Thyroid gland (tissue), 4 donors: ENCODE measurements around the gene DZIP1. TPM values are rescaled to one million over a fixed set of nuclear protein-coding genes. Genes with fewer than 3 reads are reported as not detected.

Experiments
- DNase-seq, 2 donors: peaks; one replicate each; pipeline ENCODE4 v3.0.0-alpha.2; 2019
- H3K27ac ChIP-seq, 3 donors: fragments of 200-600 bp; sonication (generic); 1 replicate in 2 of 3; 2 replicates in 1 of 3; pipeline ENCODE4 v1.5.1; 2016 to 2019; ENCODE audit warnings: mild to moderate bottlenecking in 1 of 3, moderate library complexity in 1 of 3
- H3K27me3 ChIP-seq: fragments of 200-600 bp; sonication (generic); one replicate; pipeline ENCODE4 v1.5.1; 2019
- H3K36me3 ChIP-seq, 2 donors: fragments of 200-600 bp; sonication (generic); one replicate each; pipeline ENCODE4 v1.5.1; 2016 to 2019
- H3K4me1 ChIP-seq, 2 donors: fragments of 200-600 bp; sonication (generic); one replicate each; pipeline ENCODE4 v1.5.1; 2017 to 2019
- H3K4me3 ChIP-seq, 3 donors: fragments of 200-600 bp; sonication (generic); replicated peaks in 1 of 3; 1 replicate in 2 of 3; 2 replicates in 1 of 3; pipeline ENCODE4 v1.5.1; 2016; ENCODE audit warnings: mild to moderate bottlenecking in 1 of 3
- H3K9me3 ChIP-seq: fragments of 200-600 bp; sonication (generic); one replicate; pipeline ENCODE4 v1.5.1; 2017
- CTCF ChIP-seq, 6 experiments: fragments of 200-600 bp in 3 of 6; fragments of 450-650 bp in 3 of 6; sonication (generic) in 3 of 6; IDR thresholded peaks; one replicate each; pipeline ENCODE4 v1.5.1; 2016 to 2019; ENCODE audit warnings: antibody characterized with exemption in 6 of 6, mild to moderate bottlenecking in 2 of 6, inconsistent platforms in 1 of 6, moderate library complexity in 1 of 6
- POLR2A ChIP-seq, 2 donors: fragments of 450-650 bp; IDR thresholded peaks; one replicate each; pipeline ENCODE4 v1.6.1; 2017; ENCODE audit warnings: antibody characterized with exemption in 2 of 2, mild to moderate bottlenecking in 2 of 2, moderate library complexity in 1 of 2
- WGBS, 2 donors: methylation state at CpG; one replicate each; pipeline ENCODE4 v1.1.5; 2017; 5-methylcytosine and 5-hydroxymethylcytosine counted together
- intact Hi-C: fragments of 100-400 bp; cut with DNase I; formaldehyde crosslinking; loops from one replicate; pipeline ENCODE4 v1.15.1; 2023
- total RNA-seq, 4 donors: library from RNA; depleted of rRNA; stranded (reverse); fragments of >200 nt; gene quantifications; one replicate each; pipeline ENCODE4 v1.2.3, GENCODE V29; 2016

Gene DZIP1
- total RNA-seq, 4 donors from 2014 or later: 4.3 to 8.5 (median 6.3) TPM

GRCh38 chr13:95552539-95553441 lies 91.7 kb downstream of the DZIP1 start, which contains the start of gene CLDN10:
CLDN10 (plus strand) TSS chr13:95552720; CDS start chr13:95552754, 34 bp downstream.
- H3K4me1 ChIP-seq: peaks cover 0 to 18% of the 10 kb centered on the region in 2 donors
- H3K27ac ChIP-seq: no peak within 1 kb of the TSS
- DNase-seq: no peak
- intact Hi-C loops: no loop called here
- H3K36me3 ChIP-seq: no peaks in the 10 kb centered on the region
- H3K9me3 ChIP-seq: no peaks in the 10 kb centered on the region
- TF ChIP-seq POLR2A (IDR thresholded peaks at IDR 0.05) (no peak), CTCF (IDR thresholded peaks at IDR 0.05) (no peak)
- no peak within 1 kb of the TSS for H3K4me3 ChIP-seq
- 4 to 8% methylated on average over 33 to 41 of the region's 70 CpGs for WGBS, 2 donors
- H3K27me3 ChIP-seq: peaks cover 14% of the 10 kb centered on the region

GRCh38 chr13:95552208-95552538 lies 92.3 kb downstream of the DZIP1 start:
- Histone ChIP-seq H3K9me3 (no peaks in the 10 kb centered on the region), H3K27ac (no peak overlapping the region), H3K36me3 (no peaks in the 10 kb centered on the region), H3K4me1 (peaks cover 0 to 17% of the 10 kb centered on the region in 2 donors), H3K27me3 (peaks cover 14% of the 10 kb centered on the region), H3K4me3 (no peak overlapping the region)
- WGBS, 2 donors: 20 to 26% methylated on average over 7 to 11 of the region's 17 CpGs
- no peak for DNase-seq
- intact Hi-C loops: no loop called here
- no peak for TF ChIP-seq POLR2A (IDR thresholded peaks at IDR 0.05)
- no peak for TF ChIP-seq CTCF (IDR thresholded peaks at IDR 0.05)

- no peak for TF ChIP-seq CTCF (IDR thresholded peaks at IDR 0.05)
- no peak for TF ChIP-seq POLR2A (IDR thresholded peaks at IDR 0.05)
- no peak for DNase-seq
- no peak overlapping the region for H3K4me3 ChIP-seq
- H3K27me3 ChIP-seq: peaks cover 9% of the 10 kb centered on the region
- peaks cover 0 to 7% of the 10 kb centered on the region in 2 donors for H3K4me1 ChIP-seq
- intact Hi-C loops: no loop called here
- H3K36me3 ChIP-seq: no peaks in the 10 kb centered on the region
- H3K9me3 ChIP-seq: no peaks in the 10 kb centered on the region
- WGBS, 2 donors: 63 to 78% methylated on average over 6 of the region's 6 CpGs
- H3K27ac ChIP-seq: no peak overlapping the region
These were observed 96.9 kb downstream of the DZIP1 start for GRCh38 chr13:95547531-95548167.

GRCh38 chr13:95546919-95547318 lies 97.6 kb downstream of the DZIP1 start:
- WGBS, 2 donors: 39 to 47% methylated on average over 2 of the region's 3 CpGs
- intact Hi-C loops: no loop called here

More at GRCh38 chr13:95546919-95547318, 97.6 kb downstream of the DZIP1 start:
- TF ChIP-seq CTCF (IDR thresholded peaks at IDR 0.05) (no peak), POLR2A (IDR thresholded peaks at IDR 0.05) (no peak)
- DNase-seq: no peak
- Histone ChIP-seq H3K4me1 (no peaks in the 10 kb centered on the region), H3K27ac (no peak overlapping the region), H3K4me3 (no peak overlapping the region), H3K27me3 (peaks cover 2% of the 10 kb centered on the region), H3K9me3 (no peaks in the 10 kb centered on the region), H3K36me3 (no peaks in the 10 kb centered on the region)
